ACC112 (cell line): ENCODE data around the gene HIPK3.
"Not testable (repeated sequence)": the region's sequence is repeated elsewhere in the genome, so short reads cannot be mapped to it uniquely, and the experiment has no call there.

Source experiments
- H2AFZ ChIP-seq: fragments of 200-600 bp; sonication (generic); one replicate; pipeline ENCODE4 v1.6.0; 2017; ENCODE audit warnings: antibody characterized with exemption, low read length; ENCODE audit not compliant: unreplicated experiment
- H3K27ac ChIP-seq: fragments of 200-600 bp; sonication (generic); 2 replicates; pipeline ENCODE4 v1.5.1; 2014; ENCODE audit warnings: low read depth, mild to moderate bottlenecking, antibody characterized with exemption, low read length, moderate library complexity
- H3K27me3 ChIP-seq: fragments of 200-600 bp; sonication (generic); 2 replicates; pipeline ENCODE4 v1.6.1; 2014; ENCODE audit warnings: mild to moderate bottlenecking, antibody characterized with exemption, low read length, moderate library complexity, mixed read lengths; ENCODE audit not compliant: insufficient read depth
- H3K36me3 ChIP-seq: fragments of 200-600 bp; sonication (generic); 2 replicates; pipeline ENCODE4 v1.6.1; 2016; ENCODE audit warnings: mild to moderate bottlenecking, antibody characterized with exemption, low read length, moderate library complexity, mixed read lengths; ENCODE audit not compliant: insufficient read depth
- H3K4me1 ChIP-seq: fragments of 200-600 bp; sonication (generic); one replicate; pipeline ENCODE4 v1.6.1; 2016; ENCODE audit warnings: low read length, mixed read lengths; ENCODE audit not compliant: insufficient read depth, unreplicated experiment, control insufficient read depth
- H3K4me3 ChIP-seq: fragments of 200-600 bp; sonication (generic); 2 replicates; pipeline ENCODE4 v1.5.1; 2014; ENCODE audit warnings: mild to moderate bottlenecking, low read depth, low read length
- H3K79me2 ChIP-seq: fragments of 200-600 bp; sonication (generic); one replicate; pipeline ENCODE4 v1.6.0; 2016; ENCODE audit warnings: low read length; ENCODE audit not compliant: control insufficient read depth, unreplicated experiment, insufficient read depth

The HIPK3 gene

GRCh38 chr11:33227578-33228261 lies 29.5 kb upstream of the HIPK3 start:
- Histone ChIP-seq H3K4me3 (no peak overlapping the region), H2AFZ (no peak overlapping the region), H3K4me1 (peaks cover 9% of the 10 kb centered on the region), H3K79me2 (no peaks in the 10 kb centered on the region), H3K36me3 (no peaks in the 10 kb centered on the region), H3K27ac (peak overlapping the region; percentile 64), H3K27me3 (no peaks in the 10 kb centered on the region)

- Histone ChIP-seq H3K4me3 (no peak overlapping the region), H3K27me3 (no peaks in the 10 kb centered on the region)
These were observed 22.6 kb upstream of the HIPK3 start for GRCh38 chr11:33234397-33235190.

DNA sequence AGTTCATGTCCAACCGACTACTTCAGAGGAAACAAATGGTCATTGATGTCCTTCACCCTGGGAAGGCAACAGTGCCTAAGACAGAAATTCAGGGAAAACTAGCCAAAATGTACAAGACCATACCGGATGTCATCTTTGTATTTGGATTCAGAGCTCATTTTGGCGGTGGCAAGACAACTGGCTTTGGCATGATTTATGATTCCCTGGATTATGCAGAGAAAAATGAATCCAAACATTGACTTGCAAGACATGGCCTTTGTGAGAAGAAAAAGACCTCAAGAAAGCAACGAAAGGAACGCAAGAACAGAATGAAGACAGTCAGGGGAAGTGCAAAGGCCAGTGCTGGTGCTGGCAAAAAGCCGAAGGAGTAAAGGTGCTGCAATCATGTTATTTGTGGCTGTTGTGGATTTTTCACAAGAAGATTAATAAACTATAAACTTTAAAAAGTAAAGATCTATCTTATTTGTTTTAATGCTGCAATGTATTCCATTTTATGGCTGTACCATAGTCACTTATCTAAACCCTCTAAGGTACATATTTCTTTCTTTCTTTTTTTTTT lies 20.1 kb upstream of the HIPK3 start:
- Histone ChIP-seq H3K27me3 (no peaks in the 10 kb centered on the region), H3K4me1 (no peaks in the 10 kb centered on the region)

More at GRCh38 chr11:33234397-33235190, 22.6 kb upstream of the HIPK3 start:
- no peaks in the 10 kb centered on the region for H3K79me2 ChIP-seq
- H3K4me1 ChIP-seq: no peaks in the 10 kb centered on the region
- no peak overlapping the region for H2AFZ ChIP-seq
- no peaks in the 10 kb centered on the region for H3K36me3 ChIP-seq
- H3K27ac ChIP-seq: no peak overlapping the region

GRCh38 chr11:33242575-33242974 lies 14.6 kb upstream of the HIPK3 start:
- Histone ChIP-seq H3K79me2 (no peaks in the 10 kb centered on the region), H3K36me3 (no peaks in the 10 kb centered on the region), H3K4me3 (no peak overlapping the region), H3K27me3 (no peaks in the 10 kb centered on the region), H3K27ac (no peak overlapping the region), H2AFZ (no peak overlapping the region), H3K4me1 (no peaks in the 10 kb centered on the region)

More for the DNA sequence above, 20.1 kb upstream of the HIPK3 start:
- no peaks in the 10 kb centered on the region for H3K79me2 ChIP-seq
- no peaks in the 10 kb centered on the region for H3K36me3 ChIP-seq
- H2AFZ ChIP-seq: no peak overlapping the region
- H3K27ac ChIP-seq: no peak overlapping the region
- H3K4me3 ChIP-seq: no peak overlapping the region

GRCh38 chr11:33243654-33244053 lies 13.5 kb upstream of the HIPK3 start:
- H3K27me3 ChIP-seq, H3K27ac ChIP-seq, H3K4me1 ChIP-seq, H3K4me3 ChIP-seq, H3K79me2 ChIP-seq, H3K36me3 ChIP-seq, H2AFZ ChIP-seq: not testable (repeated sequence)

DNA sequence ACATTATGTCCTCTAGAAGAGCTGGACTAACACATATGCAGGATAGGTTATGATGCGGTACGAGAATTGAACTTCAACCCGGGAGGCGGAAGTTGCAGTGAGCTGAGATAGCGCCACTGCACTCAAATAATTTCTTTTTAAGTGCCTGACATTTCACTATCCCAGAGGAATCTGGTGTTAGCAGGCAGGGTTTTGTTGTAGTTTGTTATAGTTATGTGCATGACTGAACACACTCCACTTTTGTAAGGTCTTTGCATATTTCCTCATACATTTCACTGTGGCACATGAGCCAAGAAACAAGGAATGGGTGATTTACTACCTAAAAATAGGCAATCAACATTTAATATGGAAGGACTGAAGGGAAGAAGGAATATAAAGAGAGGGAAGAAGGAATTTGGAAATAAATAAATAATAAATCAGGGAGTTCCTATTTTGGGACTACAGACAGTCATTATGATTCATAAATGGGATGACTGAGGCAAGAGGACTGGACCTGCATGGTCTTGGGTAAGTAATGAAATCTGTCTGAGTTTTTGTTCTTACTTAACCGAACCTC lies 8.7 kb upstream of the HIPK3 start:
- no peaks in the 10 kb centered on the region for H3K36me3 ChIP-seq
- H2AFZ ChIP-seq: no peak overlapping the region
- H3K27ac ChIP-seq: no peak overlapping the region
- peaks cover 7% of the 10 kb centered on the region for H3K4me1 ChIP-seq
- no peaks in the 10 kb centered on the region for H3K27me3 ChIP-seq
- H3K4me3 ChIP-seq: no peak overlapping the region
- H3K79me2 ChIP-seq: no peaks in the 10 kb centered on the region

DNA sequence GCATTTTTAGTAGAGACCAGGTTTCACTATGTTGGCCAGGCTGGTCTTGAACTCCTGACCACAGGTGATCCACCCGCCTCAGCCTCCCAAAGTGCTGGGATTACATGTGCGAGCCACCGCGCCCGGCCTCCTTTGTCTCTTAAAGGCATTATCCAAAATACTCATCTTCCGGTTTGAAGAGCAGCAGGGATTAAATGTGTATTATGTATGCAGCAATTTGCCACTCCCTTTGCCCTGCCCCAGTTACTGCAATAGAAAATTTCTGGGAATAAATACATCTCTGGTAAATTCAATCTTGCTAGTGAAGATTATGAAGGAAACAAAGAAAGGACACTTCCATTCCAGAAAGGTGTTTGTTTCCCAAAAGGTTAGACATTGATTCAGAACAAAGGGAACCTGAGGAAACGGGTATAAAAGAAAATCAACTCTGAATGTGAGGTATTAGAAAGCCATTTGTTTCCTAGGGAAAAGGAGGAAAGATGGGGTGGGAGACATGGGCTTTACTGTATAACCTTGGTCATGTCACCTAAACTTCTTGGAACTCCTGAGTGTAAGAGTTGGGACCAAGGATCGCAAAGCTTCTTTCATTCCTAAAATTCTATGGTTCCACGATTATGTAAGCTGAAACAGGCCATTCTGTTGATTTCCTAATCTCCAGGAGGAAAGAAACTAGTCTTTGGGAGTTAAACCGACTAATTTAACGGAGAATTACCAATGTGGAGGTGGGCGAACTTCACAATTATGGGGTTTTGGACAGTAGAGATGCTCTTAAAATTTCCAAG lies 959 bp upstream of the HIPK3 start:
- peak overlapping the region; percentile 91 for H3K4me3 ChIP-seq
- no peaks in the 10 kb centered on the region for H3K36me3 ChIP-seq
- peaks cover 12% of the 10 kb centered on the region for H3K4me1 ChIP-seq
- H2AFZ ChIP-seq: peak overlapping the region; percentile 76
- no peaks in the 10 kb centered on the region for H3K27me3 ChIP-seq
- peak overlapping the region; percentile 99 for H3K27ac ChIP-seq
- H3K79me2 ChIP-seq: peaks cover 30% of the 10 kb centered on the region

- Histone ChIP-seq H3K27ac (peak overlapping the region; percentile 99), H3K4me1 (peaks cover 14% of the 10 kb centered on the region), H3K27me3 (no peaks in the 10 kb centered on the region), H3K36me3 (no peaks in the 10 kb centered on the region), H3K4me3 (peak overlapping the region; percentile 91), H3K79me2 (peaks cover 36% of the 10 kb centered on the region), H2AFZ (peak overlapping the region; percentile 76)
These were observed 395 bp upstream of the HIPK3 start for GRCh38 chr11:33256813-33257159.

GRCh38 chr11:33257897-33258630 lies 883 bp downstream of the HIPK3 start:
- no peaks in the 10 kb centered on the region for H3K27me3 ChIP-seq
- peak overlapping the region; percentile 99 for H3K27ac ChIP-seq
- H2AFZ ChIP-seq: peak overlapping the region; percentile 58
- peak overlapping the region; percentile 91 for H3K4me3 ChIP-seq
- no peaks in the 10 kb centered on the region for H3K36me3 ChIP-seq
- peaks cover 49% of the 10 kb centered on the region for H3K79me2 ChIP-seq
- peaks cover 24% of the 10 kb centered on the region for H3K4me1 ChIP-seq
